Coronary artery (tissue), 2 donors: ENCODE data around the gene CDK9.
"Not testable (repeated sequence)": the region's sequence is repeated elsewhere in the genome, so short reads cannot be mapped to it uniquely, and the experiment has no call there.

Experiments used
- DNase-seq: peaks from one replicate; pipeline ENCODE4 v3.0.0-alpha.2; 2017; ENCODE audit warnings: low spot score
- H3K27ac ChIP-seq, 2 donors: fragments of 200-600 bp; sonication (generic); one replicate each; pipeline ENCODE4 v1.5.1; 2016 to 2019
- H3K4me3 ChIP-seq: fragments of 200-600 bp; sonication (generic); 2 replicates; pipeline ENCODE4 v1.5.1; 2016; ENCODE audit warnings: mild to moderate bottlenecking, moderate library complexity
- TF ChIP-seq, protein P1 (sequence below): fragments of 200-600 bp; sonication (generic); IDR thresholded peaks from one replicate; pipeline ENCODE4 v1.5.1; 2019; ENCODE audit warnings: antibody characterized with exemption

Gene CDK9

DNA sequence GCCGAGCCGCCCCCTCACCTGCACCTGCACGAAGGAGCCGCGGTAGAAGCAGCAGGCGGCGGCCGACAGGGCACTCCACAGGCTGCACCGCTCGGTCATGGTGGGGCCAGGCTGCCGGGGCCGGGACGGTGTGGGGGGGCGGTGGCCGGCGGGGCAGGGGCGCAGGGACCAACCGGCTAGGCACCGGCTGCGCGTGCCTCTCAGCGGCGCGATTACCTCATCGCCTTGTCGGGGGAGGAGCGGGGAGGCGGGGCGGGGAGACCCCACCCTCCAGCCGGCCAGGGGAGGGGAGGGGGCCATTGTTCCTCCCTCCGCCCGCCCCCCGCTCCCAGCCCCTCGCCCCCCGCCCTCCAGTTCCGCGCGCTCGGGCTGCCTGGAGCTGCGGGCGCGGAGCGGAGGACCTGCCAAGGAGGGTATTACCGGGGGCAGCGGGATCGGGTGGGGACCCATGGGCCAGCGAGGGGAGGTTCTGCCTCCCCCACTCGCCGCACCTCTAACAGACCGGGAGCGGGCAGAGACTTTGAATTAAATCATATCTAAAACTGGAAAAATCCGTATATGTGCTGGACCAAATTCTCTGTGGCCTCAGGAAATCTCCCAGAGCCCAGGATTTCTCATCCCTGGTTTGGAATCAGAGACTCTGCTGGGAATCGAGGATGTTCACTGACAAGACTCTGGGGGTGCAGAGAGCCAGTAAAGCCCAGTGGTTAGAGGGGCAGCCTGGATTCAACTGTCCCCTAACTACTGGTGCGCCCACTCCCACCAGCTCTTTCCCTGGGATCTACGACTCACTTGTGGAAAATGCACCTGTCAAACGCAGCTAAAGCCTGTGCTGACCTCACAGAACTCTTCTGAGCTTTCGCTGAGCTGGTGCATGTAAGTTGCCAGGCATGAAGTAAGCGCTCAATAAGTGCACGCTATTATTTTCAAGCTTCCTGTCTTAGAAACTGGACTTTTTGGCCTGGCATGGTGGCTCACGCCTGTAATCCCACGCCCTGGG is 30.5 kb upstream of the CDK9 start:
- TF ChIP-seq, protein P1, sequence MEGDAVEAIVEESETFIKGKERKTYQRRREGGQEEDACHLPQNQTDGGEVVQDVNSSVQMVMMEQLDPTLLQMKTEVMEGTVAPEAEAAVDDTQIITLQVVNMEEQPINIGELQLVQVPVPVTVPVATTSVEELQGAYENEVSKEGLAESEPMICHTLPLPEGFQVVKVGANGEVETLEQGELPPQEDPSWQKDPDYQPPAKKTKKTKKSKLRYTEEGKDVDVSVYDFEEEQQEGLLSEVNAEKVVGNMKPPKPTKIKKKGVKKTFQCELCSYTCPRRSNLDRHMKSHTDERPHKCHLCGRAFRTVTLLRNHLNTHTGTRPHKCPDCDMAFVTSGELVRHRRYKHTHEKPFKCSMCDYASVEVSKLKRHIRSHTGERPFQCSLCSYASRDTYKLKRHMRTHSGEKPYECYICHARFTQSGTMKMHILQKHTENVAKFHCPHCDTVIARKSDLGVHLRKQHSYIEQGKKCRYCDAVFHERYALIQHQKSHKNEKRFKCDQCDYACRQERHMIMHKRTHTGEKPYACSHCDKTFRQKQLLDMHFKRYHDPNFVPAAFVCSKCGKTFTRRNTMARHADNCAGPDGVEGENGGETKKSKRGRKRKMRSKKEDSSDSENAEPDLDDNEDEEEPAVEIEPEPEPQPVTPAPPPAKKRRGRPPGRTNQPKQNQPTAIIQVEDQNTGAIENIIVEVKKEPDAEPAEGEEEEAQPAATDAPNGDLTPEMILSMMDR, result no peak
- H3K4me3 ChIP-seq, result peak overlapping the region; percentile 50
- peak overlapping the region in 1 of 2 donors; percentile 22 for H3K27ac ChIP-seq
- DNase-seq, result no peak

DNA sequence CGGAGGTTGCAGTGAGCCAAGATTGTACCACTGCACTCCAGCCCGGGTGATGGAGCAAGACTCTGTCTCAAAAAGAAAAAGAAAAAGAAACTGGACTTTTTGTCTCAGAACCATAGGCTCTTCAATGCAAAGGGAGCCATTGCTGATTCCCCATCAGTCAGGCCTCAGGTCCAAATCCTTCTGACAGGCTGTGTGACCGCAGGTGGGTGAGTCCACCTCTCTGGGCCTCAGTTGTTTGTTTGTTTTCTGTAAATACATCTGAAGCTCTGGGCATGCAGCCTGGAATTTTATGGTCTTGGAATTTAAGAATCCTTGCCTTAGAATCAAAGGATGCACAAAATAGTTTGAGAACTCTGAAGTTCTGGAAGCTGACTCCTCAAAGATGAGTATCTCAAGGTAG is 29.6 kb upstream of the CDK9 start:
- DNase-seq, result no peak
- TF ChIP-seq, protein P1, result no peak
- Histone ChIP-seq H3K4me3 (no peak overlapping the region), H3K27ac (no peak overlapping the region)

DNA sequence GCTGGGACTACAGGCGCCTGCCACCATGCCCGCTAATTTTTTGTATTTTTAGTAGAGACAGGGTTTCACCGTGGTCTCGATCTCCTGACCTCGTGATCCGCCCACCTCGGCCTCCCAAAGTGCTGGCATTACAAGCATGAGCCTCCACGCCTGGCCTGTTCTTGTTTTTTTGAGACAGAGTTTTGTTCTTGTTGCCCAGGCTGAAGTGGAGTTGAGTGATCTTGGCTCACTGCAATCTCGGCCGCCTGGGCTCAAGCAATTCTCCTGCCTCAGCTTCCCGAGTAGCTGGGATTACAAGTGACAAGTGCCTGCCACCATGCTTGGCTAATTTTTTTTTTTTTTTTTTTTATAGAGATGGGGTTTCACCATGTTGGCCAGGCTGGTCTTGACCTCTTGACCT is 29.1 kb upstream of the CDK9 start:
- not testable (repeated sequence) for H3K27ac ChIP-seq, H3K4me3 ChIP-seq, DNase-seq

- no peak overlapping the region for H3K4me3 ChIP-seq
- DNase-seq, result no peak
- H3K27ac ChIP-seq, result no peak overlapping the region
- TF ChIP-seq, protein P1, result no peak
These were observed 27.0 kb upstream of the CDK9 start for GRCh38 chr9:127758843-127759242.

GRCh38 chr9:127761061-127761460 is 24.8 kb upstream of the CDK9 start:
- no peak for DNase-seq
- TF ChIP-seq, protein P1, result no peak
- Histone ChIP-seq H3K4me3 (no peak overlapping the region), H3K27ac (peak overlapping the region in 1 of 2 donors; percentile 72)

DNA sequence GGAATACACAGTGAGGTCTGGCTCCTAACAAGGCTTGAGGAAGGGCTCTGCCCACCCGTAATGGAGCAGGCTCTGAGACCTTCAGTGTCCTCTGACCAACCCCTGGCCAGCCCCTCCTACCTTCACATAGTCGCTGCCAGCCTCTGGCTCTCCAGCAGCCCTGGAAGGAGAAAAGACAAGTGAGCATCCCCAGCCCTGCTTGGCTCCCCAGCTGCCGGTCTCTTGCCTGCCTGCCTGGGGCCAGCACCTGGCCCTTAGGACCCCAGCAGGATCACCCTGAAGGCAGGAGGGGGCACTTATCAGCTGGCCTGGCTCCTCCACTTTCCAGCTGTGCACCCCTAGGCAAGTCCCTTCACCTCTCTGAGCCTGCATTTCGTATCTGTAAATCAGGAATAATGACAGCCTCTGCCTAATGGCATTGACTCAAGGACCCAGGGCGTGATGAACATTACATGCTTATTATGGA is 24.3 kb upstream of the CDK9 start:
- TF ChIP-seq, protein P1, result no peak
- Histone ChIP-seq H3K4me3 (peak overlapping the region; percentile 22), H3K27ac (peak overlapping the region in 1 of 2 donors; percentile 72)
- DNase-seq, result no peak

GRCh38 chr9:127762111-127762676 is 23.6 kb upstream of the CDK9 start:
- no peak for DNase-seq
- H3K27ac ChIP-seq, result peak overlapping the region in 1 of 2 donors; percentile 72
- H3K4me3 ChIP-seq, result peak overlapping the region; percentile 22
- TF ChIP-seq, protein P1, result no peak
